ENCODE data around the gene IL23R. TPM values are rescaled to one million over a fixed set of nuclear protein-coding genes. Genes with fewer than 3 reads are reported as not detected.

IL23R gene
- total and polyA plus RNA-seq, 12 donors, result 0.03 to 9.5 (median 1.9) TPM

- Histone ChIP-seq H3K9me3 (replicated peaks in 1 of 3) (no peaks in the 10 kb centered on the region), H3K27ac (no peak overlapping the region), H3K27me3 (no peaks in the 10 kb centered on the region), H3K4me1 (replicated peaks in 1 of 2) (no peaks in the 10 kb centered on the region), H3K36me3 (replicated peaks in 1 of 2) (no peaks in the 10 kb centered on the region), H3K4me3 (no peak overlapping the region)
- WGBS, 4 donors, result 62 to 87% (median 76%) methylated on average over 1 to 4 of the region's 4 CpGs
- intact Hi-C loops (cut with DNase I), result no loop called here
- TF ChIP-seq CTCF (IDR thresholded peaks at IDR 0.05) (no peak), POLR2A (IDR thresholded peaks at IDR 0.05) (no peak)
- DNase-seq, result peak in 3 of 7 donors; percentile 10 to 39 (median 22)
These were observed 41.8 kb upstream of the IL23R start for GRCh38 chr1:67124455-67124854.

GRCh38 chr1:67126111-67126746 lies 40.0 kb upstream of the IL23R start:
- H3K4me1 ChIP-seq (replicated peaks in 1 of 2), result no peaks in the 10 kb centered on the region
- no peak for TF ChIP-seq CTCF (IDR thresholded peaks at IDR 0.05)
- TF ChIP-seq POLR2A (IDR thresholded peaks at IDR 0.05), result no peak
- 30 to 61% (median 44%) methylated on average over 5 of the region's 5 CpGs for WGBS, 4 donors
- no peaks in the 10 kb centered on the region for H3K27me3 ChIP-seq
- H3K4me3 ChIP-seq, result no peak overlapping the region
- intact Hi-C loops (cut with DNase I), result no loop called here
- no peaks in the 10 kb centered on the region for H3K36me3 ChIP-seq (replicated peaks in 1 of 2)
- H3K27ac ChIP-seq, result no peak overlapping the region
- DNase-seq, result no peak
- no peaks in the 10 kb centered on the region for H3K9me3 ChIP-seq (replicated peaks in 1 of 3)

GRCh38 chr1:67126974-67127373 lies 39.3 kb upstream of the IL23R start:
- no peak overlapping the region for H3K4me3 ChIP-seq
- WGBS, 4 donors, result 48 to 54% (median 49%) methylated on average over 1 of the region's 1 CpG
- H3K36me3 ChIP-seq (replicated peaks in 1 of 2), result no peaks in the 10 kb centered on the region
- H3K4me1 ChIP-seq (replicated peaks in 1 of 2), result no peaks in the 10 kb centered on the region
- no peak for DNase-seq
- no peaks in the 10 kb centered on the region for H3K27me3 ChIP-seq
- no peak overlapping the region for H3K27ac ChIP-seq
- TF ChIP-seq POLR2A (IDR thresholded peaks at IDR 0.05), result no peak
- TF ChIP-seq CTCF (IDR thresholded peaks at IDR 0.05), result no peak
- no peaks in the 10 kb centered on the region for H3K9me3 ChIP-seq (replicated peaks in 1 of 3)
- intact Hi-C loops (cut with DNase I), result no loop called here

GRCh38 chr1:67130673-67131072 lies 35.6 kb upstream of the IL23R start:
- peaks cover 8% of the 10 kb centered on the region in 2 donors for H3K4me1 ChIP-seq (replicated peaks in 1 of 2)
- DNase-seq, result no peak
- H3K9me3 ChIP-seq (replicated peaks in 1 of 3), result no peaks in the 10 kb centered on the region
- intact Hi-C loops (cut with DNase I), result no loop called here
- no peak overlapping the region for H3K4me3 ChIP-seq
- H3K36me3 ChIP-seq (replicated peaks in 1 of 2), result no peaks in the 10 kb centered on the region
- WGBS, 4 donors, result 52 to 58% (median 55%) methylated on average over 2 of the region's 2 CpGs
- H3K27me3 ChIP-seq, result no peaks in the 10 kb centered on the region
- H3K27ac ChIP-seq, result no peak overlapping the region
- no peak for TF ChIP-seq POLR2A (IDR thresholded peaks at IDR 0.05)
- TF ChIP-seq CTCF (IDR thresholded peaks at IDR 0.05), result no peak

All from adrenal gland (tissue), 12 donors.